Nephron progenitor cell (in vitro differentiated cells): Measurements from ENCODE around the gene IKZF3.

Experiments used
- DNase-seq: peaks from one replicate; pipeline ENCODE4 v3.0.0; 2021
- H3K27ac Mint-ChIP-seq: 2 replicates; pipeline ENCODE4 v1.8.0; 2021; ENCODE audit warnings: mild to moderate bottlenecking, moderate library complexity, mixed read lengths
- H3K27me3 Mint-ChIP-seq: 2 replicates; pipeline ENCODE4 v1.8.0; 2021; ENCODE audit warnings: mild to moderate bottlenecking, low read depth, mixed read lengths; ENCODE audit not compliant: poor library complexity
- H3K36me3 Mint-ChIP-seq: 2 replicates; pipeline ENCODE4 v1.8.0; 2021; ENCODE audit warnings: low read depth, mixed read lengths
- H3K4me1 Mint-ChIP-seq: 2 replicates; pipeline ENCODE4 v1.8.0; 2021; ENCODE audit warnings: mixed read lengths
- H3K4me3 Mint-ChIP-seq: 2 replicates; pipeline ENCODE4 v1.8.0; 2021; ENCODE audit warnings: mild to moderate bottlenecking, moderate library complexity, mixed read lengths
- H3K9me3 Mint-ChIP-seq: 2 replicates; pipeline ENCODE4 v1.8.0; 2021; ENCODE audit warnings: mild to moderate bottlenecking, moderate library complexity, mixed read lengths
- TF ChIP-seq, protein P1 (sequence below): fragments of 200-600 bp; sonication (generic); IDR thresholded peaks from 2 replicates; pipeline ENCODE4 v1.5.0; 2021; ENCODE audit warnings: antibody characterized with exemption

The IKZF3 gene

DNA sequence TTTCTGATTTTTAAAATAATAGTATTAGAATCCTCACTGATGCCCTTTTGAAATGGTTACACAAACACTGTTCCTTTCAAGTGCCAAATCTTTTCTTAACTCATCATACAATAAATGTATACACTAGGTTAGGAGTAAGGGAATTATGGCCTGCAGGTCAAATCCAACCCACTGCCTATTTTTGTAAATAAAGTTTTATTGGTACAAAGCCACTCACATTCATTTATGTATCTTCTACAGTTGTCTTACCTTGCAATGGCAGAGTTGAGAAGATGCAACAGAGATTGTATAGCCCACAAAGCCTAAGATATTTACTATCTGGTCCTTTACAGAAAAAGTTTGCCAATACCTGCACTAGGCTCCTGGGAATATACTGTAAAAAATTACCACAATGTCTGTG, 47.8 kb downstream of the IKZF3 start:
- Mint-ChIP-seq H3K27me3 (no peaks in the 10 kb centered on the region), H3K9me3 (no peaks in the 10 kb centered on the region), H3K4me1 (peaks cover 17% of the 10 kb centered on the region), H3K4me3 (no peak overlapping the region), H3K27ac (no peak overlapping the region), H3K36me3 (no peaks in the 10 kb centered on the region)
- DNase-seq, result no peak
- TF ChIP-seq, protein P1, sequence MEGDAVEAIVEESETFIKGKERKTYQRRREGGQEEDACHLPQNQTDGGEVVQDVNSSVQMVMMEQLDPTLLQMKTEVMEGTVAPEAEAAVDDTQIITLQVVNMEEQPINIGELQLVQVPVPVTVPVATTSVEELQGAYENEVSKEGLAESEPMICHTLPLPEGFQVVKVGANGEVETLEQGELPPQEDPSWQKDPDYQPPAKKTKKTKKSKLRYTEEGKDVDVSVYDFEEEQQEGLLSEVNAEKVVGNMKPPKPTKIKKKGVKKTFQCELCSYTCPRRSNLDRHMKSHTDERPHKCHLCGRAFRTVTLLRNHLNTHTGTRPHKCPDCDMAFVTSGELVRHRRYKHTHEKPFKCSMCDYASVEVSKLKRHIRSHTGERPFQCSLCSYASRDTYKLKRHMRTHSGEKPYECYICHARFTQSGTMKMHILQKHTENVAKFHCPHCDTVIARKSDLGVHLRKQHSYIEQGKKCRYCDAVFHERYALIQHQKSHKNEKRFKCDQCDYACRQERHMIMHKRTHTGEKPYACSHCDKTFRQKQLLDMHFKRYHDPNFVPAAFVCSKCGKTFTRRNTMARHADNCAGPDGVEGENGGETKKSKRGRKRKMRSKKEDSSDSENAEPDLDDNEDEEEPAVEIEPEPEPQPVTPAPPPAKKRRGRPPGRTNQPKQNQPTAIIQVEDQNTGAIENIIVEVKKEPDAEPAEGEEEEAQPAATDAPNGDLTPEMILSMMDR, result no peak

DNA sequence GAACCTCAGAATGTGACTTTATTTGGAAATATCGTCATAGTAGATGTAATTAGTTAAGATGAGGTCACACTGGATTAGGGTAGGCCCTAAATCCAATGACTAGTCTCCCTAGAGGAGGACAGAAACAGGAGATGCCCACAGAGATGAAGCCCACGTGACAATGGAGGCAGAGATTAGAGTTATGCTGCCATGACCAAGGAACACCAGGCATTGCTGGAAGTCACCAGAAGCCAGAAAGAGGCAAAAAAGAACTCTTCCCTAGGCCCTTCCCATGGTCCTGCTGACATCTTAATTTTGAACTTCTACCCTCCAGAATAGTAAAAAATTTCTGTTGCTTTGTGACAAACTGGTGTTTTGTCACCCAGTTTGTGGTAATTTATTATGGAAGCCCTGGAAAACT, 49.6 kb downstream of the IKZF3 start:
- H3K4me3 Mint-ChIP-seq, result no peak overlapping the region
- H3K4me1 Mint-ChIP-seq, result peaks cover 17% of the 10 kb centered on the region
- H3K36me3 Mint-ChIP-seq, result no peaks in the 10 kb centered on the region
- no peak overlapping the region for H3K27ac Mint-ChIP-seq
- H3K27me3 Mint-ChIP-seq, result peaks cover 4% of the 10 kb centered on the region
- H3K9me3 Mint-ChIP-seq, result no peaks in the 10 kb centered on the region
- no peak for DNase-seq
- TF ChIP-seq, protein P1, result no peak

DNA sequence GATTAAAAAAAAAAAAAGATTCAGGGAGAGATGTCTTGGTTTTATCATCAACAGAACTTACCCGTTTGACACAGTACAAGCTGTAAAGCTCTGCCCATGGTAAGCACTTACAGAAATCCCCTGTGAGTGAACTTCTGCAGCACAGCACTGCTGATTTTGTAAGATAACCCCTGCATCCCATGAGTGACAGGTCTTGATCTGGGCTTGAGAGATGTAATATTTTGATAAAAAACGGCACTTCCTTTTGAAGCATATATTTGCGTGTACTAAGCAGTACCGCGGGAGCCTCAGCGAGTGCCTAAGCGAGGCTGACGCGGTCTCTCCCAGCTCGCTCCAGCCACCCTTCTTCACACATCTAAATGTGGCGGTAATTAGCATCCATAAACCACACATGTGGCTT, 50.5 kb downstream of the IKZF3 start:
- no peaks in the 10 kb centered on the region for H3K9me3 Mint-ChIP-seq

DNA sequence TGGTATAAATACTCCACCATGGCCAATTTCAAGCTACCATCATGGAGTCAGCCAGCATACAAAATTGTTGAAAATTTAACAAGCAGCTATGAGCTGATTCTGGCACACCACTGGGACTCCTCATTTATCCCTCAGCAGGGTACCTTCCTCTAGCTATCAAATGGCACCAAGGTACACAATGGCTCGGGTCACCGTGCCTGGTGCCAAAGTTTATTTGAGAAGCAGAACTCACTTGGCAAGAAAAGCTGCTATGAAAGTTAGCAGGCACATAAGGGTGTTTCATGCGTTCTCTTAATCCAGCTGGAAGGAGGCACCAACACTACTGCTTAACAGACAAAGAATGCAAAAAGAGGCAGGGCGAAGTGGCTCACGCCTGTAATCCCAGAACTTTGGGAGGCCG, 51.6 kb downstream of the IKZF3 start:
- Mint-ChIP-seq H3K4me3 (no peak overlapping the region), H3K36me3 (no peaks in the 10 kb centered on the region), H3K27me3 (peaks cover 4% of the 10 kb centered on the region), H3K9me3 (no peaks in the 10 kb centered on the region), H3K27ac (no peak overlapping the region), H3K4me1 (peaks cover 17% of the 10 kb centered on the region)
- TF ChIP-seq, protein P1, result no peak
- DNase-seq, result no peak

More for the DNA sequence above, 50.5 kb downstream of the IKZF3 start:
- TF ChIP-seq, protein P1, result no peak
- H3K27ac Mint-ChIP-seq, result no peak overlapping the region
- no peaks in the 10 kb centered on the region for H3K36me3 Mint-ChIP-seq
- H3K4me3 Mint-ChIP-seq, result no peak overlapping the region
- no peak for DNase-seq
- H3K27me3 Mint-ChIP-seq, result peaks cover 4% of the 10 kb centered on the region
- H3K4me1 Mint-ChIP-seq, result peaks cover 17% of the 10 kb centered on the region

DNA sequence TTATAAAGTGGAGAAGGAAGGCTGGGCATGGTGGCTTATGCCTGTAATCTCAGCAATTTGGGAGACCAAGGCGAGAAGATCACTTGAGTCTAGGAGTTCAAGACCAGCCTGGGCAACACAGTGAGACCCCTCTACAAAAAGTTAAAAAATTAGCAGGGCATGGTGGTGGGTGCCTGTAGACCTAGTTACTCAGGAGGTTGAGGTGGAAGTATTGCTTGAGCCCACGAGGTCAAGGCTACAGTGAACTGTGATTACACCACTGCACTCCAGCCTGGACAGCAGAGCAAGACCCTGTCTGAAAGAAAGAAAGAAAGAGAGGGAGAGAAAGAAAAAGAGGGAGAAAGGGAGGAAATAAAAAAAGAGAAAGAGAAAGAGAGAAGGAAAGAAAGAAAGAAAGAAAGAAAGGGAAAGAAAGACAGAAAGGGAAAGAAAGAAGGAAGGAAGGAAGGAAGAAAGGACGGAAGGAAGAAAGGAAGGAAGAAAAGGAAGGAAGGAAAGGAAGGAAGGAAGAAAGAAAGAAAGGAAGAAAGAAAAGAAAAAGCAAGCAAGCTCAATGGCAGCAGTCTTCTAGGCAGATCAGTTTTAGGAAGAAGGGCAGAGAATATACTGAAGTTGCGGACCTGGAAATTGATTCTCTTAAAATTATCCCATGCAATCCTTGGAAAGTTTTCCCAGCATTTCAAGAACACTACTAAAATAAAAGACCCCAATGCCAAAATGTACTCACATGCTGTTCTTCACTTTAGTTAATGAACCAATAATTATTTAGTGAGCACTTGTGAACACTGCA, 53.0 kb downstream of the IKZF3 start:
- DNase-seq, result no peak
- Mint-ChIP-seq H3K27me3 (peaks cover 4% of the 10 kb centered on the region), H3K4me3 (no peak overlapping the region), H3K4me1 (peaks cover 20% of the 10 kb centered on the region), H3K9me3 (no peaks in the 10 kb centered on the region), H3K36me3 (no peaks in the 10 kb centered on the region), H3K27ac (no peak overlapping the region)
- TF ChIP-seq, protein P1, result no peak

DNA sequence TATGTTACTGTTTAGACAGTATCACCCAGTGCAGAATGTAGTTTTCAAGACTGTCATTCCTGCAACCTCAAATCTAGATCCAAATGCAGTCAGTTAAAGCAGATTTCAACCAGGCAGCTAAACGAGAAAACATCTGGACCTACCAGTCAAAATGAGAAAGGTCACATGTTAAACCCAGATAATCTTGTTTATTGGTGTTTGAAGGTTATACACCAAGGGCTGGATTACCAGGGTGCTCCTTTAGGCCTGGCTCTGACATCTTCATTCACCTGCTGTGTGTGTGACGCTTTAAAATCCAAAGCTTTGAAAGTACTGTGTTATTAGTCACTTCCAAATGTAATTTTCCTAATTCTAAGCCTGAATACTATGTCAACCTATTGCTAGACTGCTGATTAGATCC, 54.9 kb downstream of the IKZF3 start:
- TF ChIP-seq, protein P1, result no peak
- Mint-ChIP-seq H3K36me3 (no peaks in the 10 kb centered on the region), H3K4me3 (no peak overlapping the region), H3K4me1 (peaks cover 11% of the 10 kb centered on the region), H3K27me3 (peaks cover 4% of the 10 kb centered on the region), H3K27ac (no peak overlapping the region), H3K9me3 (no peaks in the 10 kb centered on the region)
- no peak for DNase-seq
